HG02852 (cell line): ENCODE results near the gene IGFBP3.

Experiments used
- ATAC-seq: cut with Tn5 transposase; IDR thresholded peaks from one replicate; pipeline ENCODE4 v1.9.1; 2021; ENCODE audit warnings: mild to moderate bottlenecking, moderate library complexity; ENCODE audit not compliant: unreplicated experiment

Gene IGFBP3

GRCh38 chr7:45923290-45923689, 2.2 kb upstream of the IGFBP3 start:
- ATAC-seq: peak; percentile 45

GRCh38 chr7:45922810-45923209, 1.7 kb upstream of the IGFBP3 start:
- ATAC-seq: no peak

GRCh38 chr7:45921699-45922519, 837 bp upstream of the IGFBP3 start:
- ATAC-seq: no peak

GRCh38 chr7:45921381-45921698, 268 bp upstream of the IGFBP3 start:
- no peak for ATAC-seq

- ATAC-seq: no peak
These were observed 1.0 kb downstream of the IGFBP3 start for GRCh38 chr7:45919993-45920459.

- ATAC-seq: no peak
These were observed 1.8 kb downstream of the IGFBP3 start for GRCh38 chr7:45919231-45919784.

GRCh38 chr7:45918556-45918955, 2.5 kb downstream of the IGFBP3 start:
- ATAC-seq: no peak

GRCh38 chr7:45917658-45918057, 3.4 kb downstream of the IGFBP3 start:
- ATAC-seq: peak; percentile 83

- ATAC-seq: no peak
These were observed 4.0 kb downstream of the IGFBP3 start for GRCh38 chr7:45917064-45917463.

GRCh38 chr7:45915606-45916005, 5.5 kb downstream of the IGFBP3 start:
- no peak for ATAC-seq

- ATAC-seq: no peak
These were observed 6.2 kb downstream of the IGFBP3 start for GRCh38 chr7:45914911-45915310.

GRCh38 chr7:45912972-45913371, 8.1 kb downstream of the IGFBP3 start:
- ATAC-seq: no peak

GRCh38 chr7:45911311-45911710, 9.8 kb downstream of the IGFBP3 start:
- no peak for ATAC-seq

GRCh38 chr7:45910855-45911254, 10.2 kb downstream of the IGFBP3 start:
- ATAC-seq: no peak

GRCh38 chr7:45909561-45909960, 11.5 kb downstream of the IGFBP3 start:
- no peak for ATAC-seq

- ATAC-seq: no peak
These were observed 18.3 kb downstream of the IGFBP3 start for GRCh38 chr7:45902820-45903219.

GRCh38 chr7:45901566-45901965, 19.5 kb downstream of the IGFBP3 start:
- no peak for ATAC-seq

- ATAC-seq: no peak
These were observed 22.9 kb downstream of the IGFBP3 start for GRCh38 chr7:45898222-45898621.

- ATAC-seq: no peak
These were observed 23.9 kb downstream of the IGFBP3 start for GRCh38 chr7:45897042-45897690.

- no peak for ATAC-seq
These were observed 26.4 kb downstream of the IGFBP3 start for GRCh38 chr7:45894665-45895062.

GRCh38 chr7:45893996-45894664, 26.9 kb downstream of the IGFBP3 start:
- no peak for ATAC-seq
